OCI-M1 (cell line): ENCODE measurements around the gene CDH4.

ENCODE experiments used
- DNase-seq: peaks from one replicate; lab custom pipeline; 2025; lab: John Stamatoyannopoulos, UW

CDH4 gene

DNA sequence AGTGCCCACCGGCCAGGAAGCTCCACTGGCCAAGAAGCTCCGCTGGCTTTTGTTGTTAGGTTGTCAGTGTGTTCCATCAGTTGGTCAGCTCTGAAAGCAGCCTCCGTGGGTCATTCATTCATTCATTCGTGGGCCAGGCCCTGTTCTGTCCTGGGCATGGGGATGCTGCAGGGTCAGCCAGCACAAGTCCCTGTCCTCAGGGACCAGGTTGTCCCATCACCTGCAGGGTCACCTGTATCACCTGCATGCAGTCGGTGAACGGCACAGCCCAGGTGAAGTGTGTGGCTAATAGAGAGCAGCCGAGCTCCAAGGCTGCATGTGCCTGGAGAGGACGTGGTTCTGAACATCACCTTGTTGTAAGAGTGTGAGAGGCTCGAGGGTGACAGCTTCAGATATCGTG, 403.5 kb downstream of the CDH4 start:
- DNase-seq: no peak

DNA sequence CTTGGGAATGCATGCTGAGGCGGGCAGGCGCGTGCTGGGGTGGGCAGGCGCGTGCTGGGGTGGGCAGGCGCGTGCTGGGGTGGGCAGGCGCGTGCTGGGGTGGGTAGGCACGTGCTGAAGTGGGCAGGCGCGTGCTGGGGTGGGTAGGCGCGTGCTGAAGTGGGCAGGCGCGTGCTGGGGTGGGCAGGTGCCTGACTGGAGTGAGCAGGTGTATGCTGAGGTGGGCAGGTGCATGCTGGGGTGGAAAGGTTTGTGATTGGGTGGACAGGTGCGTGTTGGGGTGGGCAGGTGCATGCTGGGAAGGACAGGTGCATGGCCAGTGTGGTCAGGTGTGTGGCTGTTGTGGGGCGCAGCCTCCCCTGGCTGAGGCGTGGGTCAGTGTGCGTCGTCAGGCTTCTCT, 404.1 kb downstream of the CDH4 start:
- DNase-seq: no peak

DNA sequence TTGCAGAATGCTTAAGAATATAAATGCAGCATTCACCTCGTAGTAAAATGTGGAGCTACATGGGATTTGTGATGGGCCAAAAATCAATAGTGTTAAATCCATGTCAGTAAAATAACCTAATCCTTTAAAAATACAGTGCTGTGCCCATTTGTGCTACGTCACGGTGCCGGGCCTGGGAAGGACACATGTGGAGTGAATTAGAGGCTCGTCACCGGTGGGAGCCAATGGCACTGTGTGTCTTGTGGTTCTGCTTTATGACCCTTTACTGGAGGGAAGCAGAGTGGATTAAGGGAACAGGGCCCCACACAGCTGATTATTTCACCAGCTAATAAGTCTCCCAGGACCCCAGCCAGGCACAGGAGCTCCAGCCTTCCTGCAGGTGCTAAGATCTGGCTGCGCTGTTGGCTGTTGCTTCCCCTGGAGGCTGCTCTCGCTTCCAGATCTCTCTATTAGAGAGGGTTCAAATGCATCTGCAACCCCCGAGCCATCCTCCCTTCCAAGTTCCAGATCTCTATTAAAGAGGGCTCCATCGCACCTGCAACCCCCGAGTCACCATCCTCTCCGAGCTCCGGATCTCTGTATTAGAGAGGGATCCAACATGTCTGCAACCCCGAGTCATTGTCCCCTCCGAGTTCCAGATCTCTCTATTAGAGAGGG, 405.8 kb downstream of the CDH4 start:
- DNase-seq: no peak

GRCh38 chr20:61658563-61658962, 406.5 kb downstream of the CDH4 start:
- DNase-seq: no peak

DNA sequence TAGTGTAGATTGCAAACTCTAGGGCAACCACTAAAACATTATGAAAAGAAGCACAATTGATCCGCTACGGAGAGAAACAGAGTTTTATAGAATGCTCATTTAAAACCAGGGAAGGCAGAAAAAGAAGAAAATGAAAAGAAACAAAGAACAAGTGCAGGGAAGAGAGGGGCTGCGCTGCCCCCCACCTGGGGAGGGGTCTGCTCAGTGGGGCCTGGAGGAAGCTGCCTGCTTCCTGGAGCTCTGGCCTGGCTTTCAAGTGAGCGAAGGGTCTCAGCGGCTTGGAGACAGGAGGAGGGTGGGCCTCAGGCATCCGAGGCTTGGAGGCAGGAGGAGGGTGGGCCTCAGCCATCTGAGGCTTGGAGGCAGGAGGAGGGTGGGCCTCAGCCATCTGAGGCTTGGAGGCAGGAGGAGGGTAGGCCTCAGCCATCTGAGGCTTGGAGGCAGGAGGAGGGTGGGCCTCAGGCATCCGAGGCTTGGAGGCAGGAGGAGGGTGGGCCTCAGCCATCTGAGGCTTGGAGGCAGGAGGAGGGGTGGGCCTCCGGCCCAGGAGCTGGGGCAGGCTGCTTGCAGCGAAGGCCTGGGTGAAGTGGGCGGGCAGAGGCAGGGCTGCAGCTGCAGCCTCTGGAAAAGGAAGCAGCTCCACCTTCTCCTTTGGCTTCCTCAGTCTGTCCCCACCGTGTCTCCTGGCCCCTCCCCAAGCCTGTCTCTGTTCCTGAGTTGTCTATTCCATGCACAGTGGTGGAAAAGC, 407.4 kb downstream of the CDH4 start:
- no peak for DNase-seq

- no peak for DNase-seq
Measured at GRCh38 chr20:61659994-61660346, 407.9 kb downstream of the CDH4 start.

- DNase-seq: no peak
Measured at GRCh38 chr20:61660559-61660958, 408.5 kb downstream of the CDH4 start.

DNA sequence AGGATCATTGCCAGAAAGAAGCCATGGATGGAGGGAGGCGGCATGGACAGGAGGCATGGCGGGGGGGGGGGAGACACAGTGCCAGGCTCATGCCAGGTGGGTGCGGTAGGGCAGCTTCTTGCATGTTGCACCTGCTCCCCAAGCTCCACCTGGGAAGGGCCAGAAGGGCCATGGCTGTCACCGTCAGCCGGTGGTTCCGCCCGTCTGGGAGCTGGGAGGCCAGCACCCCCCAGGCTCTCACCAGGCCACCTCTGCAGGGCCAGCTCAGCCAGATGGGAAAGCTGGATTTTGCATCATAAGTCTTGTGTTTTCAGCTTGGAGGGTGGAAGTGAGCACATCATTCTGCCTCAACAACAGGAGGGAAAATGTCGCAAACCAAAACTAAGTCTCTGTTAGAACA, 409.0 kb downstream of the CDH4 start:
- DNase-seq: no peak

DNA sequence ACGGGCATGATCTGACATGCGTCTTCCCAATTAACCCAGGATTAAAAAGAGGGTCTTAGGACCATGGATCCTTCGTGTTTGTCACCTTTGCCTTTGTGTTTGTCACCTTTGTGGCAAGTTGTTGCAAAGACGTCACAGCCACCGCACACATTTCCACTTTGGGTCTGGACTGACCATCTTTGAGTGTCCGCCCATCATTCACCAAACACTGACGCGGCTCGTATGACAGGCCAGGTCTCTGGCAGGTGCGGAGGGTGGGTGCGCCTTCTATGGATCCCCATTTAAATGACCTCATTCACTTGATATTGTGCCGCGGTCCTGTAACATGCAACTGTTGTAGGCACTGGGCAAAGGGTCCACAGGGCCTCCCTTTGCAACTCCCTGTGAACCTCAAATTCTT, 409.5 kb downstream of the CDH4 start:
- DNase-seq: no peak

- DNase-seq: no peak
Measured at GRCh38 chr20:61662226-61662967, 410.3 kb downstream of the CDH4 start.

DNA sequence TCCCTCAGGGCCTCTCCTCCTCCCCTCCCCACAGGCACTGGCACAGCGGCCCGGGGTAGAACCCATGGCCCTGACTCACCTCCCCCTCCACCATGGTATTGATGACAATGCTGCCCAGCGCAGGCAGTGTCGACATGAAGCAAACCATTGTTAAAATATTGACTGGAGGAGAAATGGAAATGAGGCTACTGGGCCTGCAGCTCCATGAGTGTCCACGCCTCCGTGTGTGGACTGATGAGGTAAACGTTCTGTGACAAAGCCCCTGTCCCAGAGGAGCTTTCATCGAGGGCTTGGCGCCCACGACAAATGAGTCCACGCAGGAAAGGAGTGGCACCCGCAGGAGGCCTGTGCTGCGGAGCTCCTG, 410.9 kb downstream of the CDH4 start:
- DNase-seq: no peak

DNA sequence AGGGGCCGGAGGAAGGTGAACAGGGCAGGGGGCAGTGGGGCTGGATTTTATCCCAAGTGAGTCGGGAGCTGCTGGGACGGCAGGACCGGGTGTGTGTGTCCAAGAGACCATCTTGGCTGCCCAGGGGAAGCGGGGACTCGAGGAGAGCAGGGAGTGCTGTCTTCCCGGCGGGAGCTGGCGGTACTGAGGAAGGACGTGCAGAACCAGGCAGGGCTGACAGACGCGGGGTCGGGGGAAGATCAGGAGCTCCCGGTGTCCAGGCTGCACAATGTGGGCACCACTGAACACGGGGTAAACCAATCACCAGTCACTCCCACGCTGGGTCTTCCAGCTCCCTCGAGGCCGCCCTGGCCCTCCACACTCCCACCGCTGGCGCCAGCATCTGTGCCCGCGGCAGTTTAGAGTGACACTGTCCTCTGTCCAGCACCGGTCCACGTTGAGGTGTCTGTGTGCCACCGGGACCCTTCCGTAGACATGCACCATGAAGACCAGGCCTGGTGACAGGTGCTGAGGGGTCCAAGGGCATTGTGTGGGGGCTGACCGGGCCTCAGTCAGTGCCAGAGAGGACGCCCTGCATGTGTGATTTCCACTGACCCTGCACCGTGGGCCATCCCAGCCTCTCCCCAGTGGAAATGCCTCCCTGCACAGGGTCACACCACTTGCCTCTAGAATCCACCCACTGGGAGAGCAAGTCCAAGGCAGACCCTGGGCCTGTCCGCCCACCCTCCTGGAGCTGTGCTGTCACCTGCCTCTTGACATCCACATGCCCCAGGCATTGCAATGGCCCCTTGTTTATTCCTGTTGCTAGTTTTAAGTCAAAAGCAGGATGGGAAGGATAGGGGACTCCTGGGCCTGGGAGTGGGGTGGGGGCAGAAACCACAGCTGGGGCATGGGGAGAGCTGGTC, 411.7 kb downstream of the CDH4 start:
- DNase-seq: no peak

DNA sequence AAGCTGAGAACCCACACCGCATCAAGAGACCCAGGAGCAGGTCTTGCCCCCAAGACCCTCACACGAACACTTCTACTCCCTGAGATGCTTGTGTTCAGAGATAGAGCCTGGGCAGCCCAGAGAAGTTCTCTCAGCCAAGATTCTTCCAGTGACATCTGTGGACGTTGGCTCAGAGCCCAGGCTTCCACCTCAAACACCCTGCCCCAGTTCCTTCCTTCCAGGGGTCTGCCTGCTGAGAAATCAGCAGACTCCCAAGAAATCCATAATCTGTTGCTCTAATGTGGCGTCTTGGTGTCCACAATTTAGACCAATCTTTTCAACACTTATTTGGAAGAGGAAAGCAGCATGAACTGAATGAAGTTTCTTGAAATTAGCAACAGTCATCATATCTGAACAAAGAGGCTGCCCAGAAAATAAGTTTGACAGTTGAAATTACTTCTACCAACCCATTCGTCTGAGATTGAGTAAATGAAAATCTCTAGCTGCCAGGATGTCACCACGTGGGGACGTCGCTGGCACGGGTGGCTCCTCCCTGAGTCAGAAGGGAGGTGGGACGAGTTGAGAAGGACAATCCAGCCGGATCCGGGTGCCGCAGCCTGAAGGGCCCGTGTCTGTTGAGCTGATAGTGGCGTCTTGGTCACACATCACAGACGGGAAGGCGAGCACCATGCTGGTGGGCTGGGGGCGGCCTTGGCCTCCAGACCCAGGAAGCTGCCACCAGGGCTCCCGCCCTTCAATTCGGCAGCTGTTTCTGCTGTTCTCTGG, 412.7 kb downstream of the CDH4 start:
- DNase-seq: no peak

- DNase-seq: no peak
Measured at GRCh38 chr20:61665528-61666470, 413.7 kb downstream of the CDH4 start.

GRCh38 chr20:61666471-61666832, 414.4 kb downstream of the CDH4 start:
- DNase-seq: no peak

- no peak for DNase-seq
Measured at GRCh38 chr20:61667056-61667792, 415.2 kb downstream of the CDH4 start.

- DNase-seq: no peak
Measured at GRCh38 chr20:61668065-61668650, 416.1 kb downstream of the CDH4 start.

GRCh38 chr20:61668771-61669503, 416.9 kb downstream of the CDH4 start:
- DNase-seq: no peak

GRCh38 chr20:61670274-61670673, 418.2 kb downstream of the CDH4 start:
- no peak for DNase-seq
